Lower leg skin (tissue), 4 donors: ENCODE measurements around the gene NHERF1. TPM values are rescaled to one million over a fixed set of nuclear protein-coding genes. Genes with fewer than 3 reads are reported as not detected.

Experiments
- DNase-seq, 2 donors: peaks; one replicate each; pipeline ENCODE4 v3.0.0-alpha.2; 2019; ENCODE audit warnings: low spot score in 2 of 2
- H3K4me3 ChIP-seq: fragments of 200-600 bp; sonication (generic); 2 replicates; pipeline ENCODE4 v1.5.1; 2017; ENCODE audit warnings: mild to moderate bottlenecking, low read depth; ENCODE audit not compliant: poor library complexity, severe bottlenecking
- CTCF ChIP-seq, 3 donors: fragments of 450-650 bp; IDR thresholded peaks; one replicate each; pipeline ENCODE4 v1.5.1; 2016; ENCODE audit warnings: antibody characterized with exemption in 3 of 3, mild to moderate bottlenecking in 3 of 3, moderate library complexity in 2 of 3
- POLR2A ChIP-seq, 2 donors: fragments of 450-650 bp; IDR thresholded peaks; one replicate each; pipeline ENCODE4 v1.6.1; 2016 to 2017; ENCODE audit warnings: antibody characterized with exemption in 2 of 2, mild to moderate bottlenecking in 1 of 2, moderate library complexity in 1 of 2
- whole genome bisulfite sequencing, 2 donors: methylation state at CpG; one replicate each; pipeline ENCODE4 v1.1.5; 2018; 5-methylcytosine and 5-hydroxymethylcytosine counted together
- intact Hi-C: fragments of 100-400 bp; cut with DNase I; formaldehyde crosslinking; loops from one replicate; pipeline ENCODE4 v1.15.0; 2023; ENCODE audit warnings: low total_unique reads
- total RNA-seq, 4 donors: library from RNA; depleted of rRNA; stranded (reverse); fragments of >200 nt; gene quantifications; one replicate each; pipeline ENCODE4 v1.1.0, GENCODE V29; 2016

Gene NHERF1
- total RNA-seq, 4 donors from 2014 or later, result 47.6 to 67.7 (median 58.6) TPM

- no peak overlapping the region for H3K4me3 ChIP-seq
- WGBS, 2 donors, result 61 to 63% methylated on average over 9 of the region's 9 CpGs
- intact Hi-C loops, result no loop called here
- DNase-seq, result no peak
- no peak for TF ChIP-seq CTCF (IDR thresholded peaks at IDR 0.05)
Observed at GRCh38 chr17:74733365-74734122, 14.9 kb upstream of the NHERF1 start.

GRCh38 chr17:74734256-74734655 is 14.2 kb upstream of the NHERF1 start:
- no peak overlapping the region for H3K4me3 ChIP-seq
- WGBS, 2 donors, result 89 to 96% methylated on average over 3 of the region's 3 CpGs
- no peak for TF ChIP-seq POLR2A (IDR thresholded peaks at IDR 0.05)
- TF ChIP-seq CTCF (IDR thresholded peaks at IDR 0.05), result no peak
- intact Hi-C loops, result no loop called here
- DNase-seq, result no peak

GRCh38 chr17:74736513-74737298 is 11.7 kb upstream of the NHERF1 start, which contains the start of gene RAB37:
RAB37 (plus strand) TSS chr17:74737256; CDS start chr17:74737273, 17 bp downstream.
- intact Hi-C loops, result no loop called here
- no peak within 1 kb of the TSS for H3K4me3 ChIP-seq
- TF ChIP-seq POLR2A (IDR thresholded peaks at IDR 0.05), result no peak
- no peak for TF ChIP-seq CTCF (IDR thresholded peaks at IDR 0.05)
- 1 to 2% methylated on average over 33 to 41 of the region's 67 CpGs for WGBS, 2 donors
- DNase-seq, result no peak

- whole genome bisulfite sequencing, 2 donors, result 4 to 13% methylated on average over 15 to 21 of the region's 38 CpGs
- intact Hi-C loops, result no loop called here
- no peak overlapping the region for H3K4me3 ChIP-seq
- TF ChIP-seq CTCF (IDR thresholded peaks at IDR 0.05), result no peak
- TF ChIP-seq POLR2A (IDR thresholded peaks at IDR 0.05), result no peak
- DNase-seq, result no peak
Observed at GRCh38 chr17:74737299-74738050, 11.0 kb upstream of the NHERF1 start.

- 33 to 46% methylated on average over 16 of the region's 16 CpGs for WGBS, 2 donors
- H3K4me3 ChIP-seq, result no peak overlapping the region
- TF ChIP-seq POLR2A (IDR thresholded peaks at IDR 0.05) (no peak), CTCF (IDR thresholded peaks at IDR 0.05) (no peak)
- no peak for DNase-seq
- intact Hi-C loops, result no loop called here
Observed at GRCh38 chr17:74738051-74738996, 10.1 kb upstream of the NHERF1 start.
